Naive thymus-derived CD4-positive, alpha-beta T cell (primary cell): Measurements from ENCODE around the gene NPAP1. TPM values are rescaled to one million over a fixed set of nuclear protein-coding genes. Genes with fewer than 3 reads are reported as not detected.
"Not testable (repeated sequence)": the region's sequence is repeated elsewhere in the genome, so short reads cannot be mapped to it uniquely, and the experiment has no call there.

ENCODE experiments used
- ATAC-seq: fragments of 150-1000 bp; cut with Tn5 transposase; 2 replicates; pipeline ENCODE4 v1.10.0; 2021; ENCODE audit warnings: mild to moderate bottlenecking, moderate library complexity
- CTCF ChIA-PET: fragments of 350-600 bp; sonication (Branson Sonifier 250); formaldehyde crosslinking; loops from one replicate; lab custom pipeline; 2021; ENCODE audit warnings: antibody characterized with exemption; lab: Charles Lee
- POLR2A ChIA-PET: fragments of 350-600 bp; sonication (Branson Sonifier 250); formaldehyde crosslinking; loops from one replicate; lab custom pipeline; 2021; ENCODE audit warnings: antibody characterized with exemption, inconsistent platforms; lab: Charles Lee
- DNase-seq, 9 donors: peaks; one replicate each; pipeline versions ENCODE4 v3.0.0 to v3.0.0-alpha.2; 2020 to 2022; ENCODE audit warnings: mixed read lengths in 1 of 9
- H3K27ac ChIP-seq: one replicate; pipeline ENCODE4 v1.7.0; 2013; ENCODE audit warnings: mild to moderate bottlenecking, low read depth, low read length, moderate library complexity
- H3K27me3 ChIP-seq, 2 donors: one replicate each; pipeline ENCODE4 v1.7.0; 2013; ENCODE audit warnings: low read length in 2 of 2, mild to moderate bottlenecking in 2 of 2, moderate library complexity in 2 of 2; ENCODE audit not compliant: control insufficient read depth in 2 of 2, insufficient read depth in 2 of 2
- H3K36me3 ChIP-seq, 3 experiments: 1 replicate in 2 of 3; 2 replicates in 1 of 3; pipeline ENCODE4 v1.7.0; 2013; ENCODE audit warnings: low read length in 3 of 3, mild to moderate bottlenecking in 3 of 3, moderate library complexity in 1 of 3; ENCODE audit not compliant: insufficient read depth in 3 of 3, control insufficient read depth in 2 of 3
- H3K4me1 ChIP-seq, 2 donors: one replicate each; pipeline ENCODE4 v1.7.0; 2013; ENCODE audit warnings: low read length in 2 of 2, mild to moderate bottlenecking in 2 of 2, moderate library complexity in 1 of 2; ENCODE audit not compliant: control insufficient read depth in 2 of 2, insufficient read depth in 2 of 2
- H3K4me3 ChIP-seq: 2 replicates; pipeline ENCODE4 v1.7.0; 2013; ENCODE audit warnings: mild to moderate bottlenecking, low read length
- H3K9me3 ChIP-seq, 3 experiments: 1 replicate in 2 of 3; 2 replicates in 1 of 3; pipeline ENCODE4 v1.7.0; 2013; ENCODE audit warnings: low read length in 3 of 3; ENCODE audit not compliant: control insufficient read depth in 2 of 3
- H3K27ac Mint-ChIP-seq, 9 donors: one replicate each; pipeline ENCODE4 v1.8.0; 2020 to 2022; ENCODE audit warnings: mixed read lengths in 9 of 9, mild to moderate bottlenecking in 8 of 9, moderate library complexity in 5 of 9, inconsistent platforms in 2 of 9
- H3K27me3 Mint-ChIP-seq, 5 donors: one replicate each; pipeline ENCODE4 v1.8.0; 2021 to 2022; ENCODE audit warnings: mixed read lengths in 5 of 5, mild to moderate bottlenecking in 1 of 5
- H3K36me3 Mint-ChIP-seq, 5 donors: one replicate each; pipeline ENCODE4 v1.8.0; 2020 to 2022; ENCODE audit warnings: mixed read lengths in 5 of 5, mild to moderate bottlenecking in 3 of 5, inconsistent platforms in 1 of 5
- H3K4me1 Mint-ChIP-seq, 7 donors: one replicate each; pipeline ENCODE4 v1.8.0; 2020 to 2022; ENCODE audit warnings: mixed read lengths in 7 of 7, mild to moderate bottlenecking in 3 of 7, inconsistent platforms in 1 of 7
- H3K4me3 Mint-ChIP-seq, 10 donors: one replicate each; pipeline ENCODE4 v1.8.0; 2020 to 2022; ENCODE audit warnings: mild to moderate bottlenecking in 10 of 10, mixed read lengths in 10 of 10, moderate library complexity in 6 of 10, inconsistent platforms in 2 of 10
- H3K9me3 Mint-ChIP-seq, 11 donors: one replicate each; pipeline ENCODE4 v1.8.0; 2020 to 2022; ENCODE audit warnings: mixed read lengths in 11 of 11, mild to moderate bottlenecking in 4 of 11, inconsistent platforms in 1 of 11, moderate library complexity in 1 of 11
- intact Hi-C, 2 donors: fragments of 100-400 bp; cut with micrococcal nuclease; formaldehyde crosslinking; loops; one replicate each; pipeline ENCODE4 v1.15.1; 2023
- polyA plus RNA-seq, 2 donors: library from polyadenylated mRNA; unstranded; fragments of 300-500 nt; fragmentation: Illumina TruSeq; gene quantifications; one replicate each; pipeline ENCODE4 v1.2.3, GENCODE V29; 2021
- total RNA-seq, 6 experiments: library from RNA in 5 of 6; stranded (reverse) in 5 of 6; gene quantifications; 1 replicate in 5 of 6; 2 replicates in 1 of 6; pipeline ENCODE4 v1.2.3 and lab custom pipeline; 2021 to 2026

The NPAP1 gene
- total and polyA plus RNA-seq, 7 experiments from 2014 or later: not detected

GRCh38 chr15:24662991-24663390, 12.6 kb upstream of the NPAP1 start:
- intact Hi-C loops: no loop called here
- Mint-ChIP-seq H3K36me3 (peaks cover 0 to 4% (median 0%) of the 10 kb centered on the region in 5 donors), H3K27ac (no peak overlapping the region), H3K9me3 (peaks cover 0 to 39% (median 11%) of the 10 kb centered on the region in 11 donors), H3K4me1 (no peaks in the 10 kb centered on the region), H3K4me3 (no peak overlapping the region), H3K27me3 (no peaks in the 10 kb centered on the region)
- H3K4me1 ChIP-seq: no peaks in the 10 kb centered on the region
- ChIA-PET CTCF (no interaction called here), POLR2A (interaction anchor here (0.6 kb wide), 1 partner anchor 949 kb away, joined by 3 read pairs; no protein-coding TSS in a partner anchor)
- H3K36me3 ChIP-seq: no peaks in the 10 kb centered on the region
- ATAC-seq (no peak), DNase-seq (no peak)
- no peaks in the 10 kb centered on the region for H3K9me3 ChIP-seq
- no peak overlapping the region for H3K27ac ChIP-seq
- H3K4me3 ChIP-seq: no peak overlapping the region
- no peaks in the 10 kb centered on the region for H3K27me3 ChIP-seq

- POLR2A ChIA-PET: no interaction called here
- H3K27me3 Mint-ChIP-seq: peaks cover 0 to 9% (median 0%) of the 10 kb centered on the region in 5 donors
- H3K4me3 Mint-ChIP-seq: no peak overlapping the region
- no peak overlapping the region for H3K27ac Mint-ChIP-seq
- ATAC-seq (no peak), DNase-seq (no peak)
- Histone ChIP-seq H3K36me3 (no peaks in the 10 kb centered on the region), H3K4me3 (no peak overlapping the region), H3K9me3 (peaks cover 0 to 8% (median 0%) of the 10 kb centered on the region in 3 experiments), H3K4me1 (no peaks in the 10 kb centered on the region), H3K27me3 (no peaks in the 10 kb centered on the region), H3K27ac (no peak overlapping the region)
- intact Hi-C loops: no loop called here
- CTCF ChIA-PET: no interaction called here
- H3K9me3 Mint-ChIP-seq: peaks cover 0 to 25% (median 15%) of the 10 kb centered on the region in 11 donors
- no peaks in the 10 kb centered on the region for H3K4me1 Mint-ChIP-seq
- peaks cover 0 to 8% (median 0%) of the 10 kb centered on the region in 5 donors for H3K36me3 Mint-ChIP-seq
Observed at GRCh38 chr15:24676431-24676830, 856 bp downstream of the NPAP1 start.

GRCh38 chr15:24678485-24678884, 2.9 kb downstream of the NPAP1 start:
- Mint-ChIP-seq H3K4me1 (no peaks in the 10 kb centered on the region), H3K27ac (no peak overlapping the region), H3K27me3 (peaks cover 0 to 9% (median 0%) of the 10 kb centered on the region in 5 donors), H3K9me3 (peaks cover 0 to 24% (median 13%) of the 10 kb centered on the region in 11 donors), H3K4me3 (no peak overlapping the region), H3K36me3 (peaks cover 0 to 8% (median 0%) of the 10 kb centered on the region in 5 donors)
- CTCF ChIA-PET: no interaction called here
- Histone ChIP-seq H3K4me1 (no peaks in the 10 kb centered on the region), H3K4me3 (no peak overlapping the region), H3K27me3 (no peaks in the 10 kb centered on the region), H3K9me3 (peaks cover 0 to 8% (median 0%) of the 10 kb centered on the region in 3 experiments), H3K36me3 (no peaks in the 10 kb centered on the region), H3K27ac (no peak overlapping the region)
- POLR2A ChIA-PET: no interaction called here
- DNase-seq: no peak
- no peak for ATAC-seq
- intact Hi-C loops: no loop called here

- Mint-ChIP-seq H3K4me3 (no peak overlapping the region), H3K4me1 (no peaks in the 10 kb centered on the region), H3K27me3 (peaks cover 0 to 9% (median 0%) of the 10 kb centered on the region in 5 donors), H3K36me3 (peaks cover 0 to 6% (median 0%) of the 10 kb centered on the region in 5 donors), H3K27ac (no peak overlapping the region), H3K9me3 (peaks cover 6 to 40% (median 17%) of the 10 kb centered on the region in 11 donors)
- H3K9me3 ChIP-seq: peaks cover 0 to 8% (median 0%) of the 10 kb centered on the region in 3 experiments
- H3K4me3 ChIP-seq: no peak overlapping the region
- no peaks in the 10 kb centered on the region for H3K4me1 ChIP-seq
- ATAC-seq: no peak
- POLR2A ChIA-PET: no interaction called here
- no peak overlapping the region for H3K27ac ChIP-seq
- CTCF ChIA-PET: no interaction called here
- H3K36me3 ChIP-seq: no peaks in the 10 kb centered on the region
- no peak for DNase-seq
- intact Hi-C loops: no loop called here
- no peaks in the 10 kb centered on the region for H3K27me3 ChIP-seq
Observed at GRCh38 chr15:24682002-24682401, 6.4 kb downstream of the NPAP1 start.

- H3K27ac ChIP-seq, H3K4me1 Mint-ChIP-seq, ATAC-seq, H3K4me3 Mint-ChIP-seq, H3K36me3 Mint-ChIP-seq, H3K27ac Mint-ChIP-seq, H3K27me3 Mint-ChIP-seq, H3K36me3 ChIP-seq, POLR2A ChIA-PET, H3K4me3 ChIP-seq, intact Hi-C loops, DNase-seq, H3K27me3 ChIP-seq, H3K9me3 ChIP-seq, CTCF ChIA-PET, H3K4me1 ChIP-seq: not testable (repeated sequence)
- H3K9me3 Mint-ChIP-seq: peaks cover 0 to 35% (median 13%) of the 10 kb centered on the region in 11 donors
Observed at GRCh38 chr15:24682905-24683304, 7.3 kb downstream of the NPAP1 start.

- H3K27me3 ChIP-seq: no peaks in the 10 kb centered on the region
- peaks cover 0 to 29% (median 12%) of the 10 kb centered on the region in 11 donors for H3K9me3 Mint-ChIP-seq
- no peaks in the 10 kb centered on the region for H3K4me1 Mint-ChIP-seq
- no peak overlapping the region for H3K4me3 Mint-ChIP-seq
- H3K9me3 ChIP-seq: no peaks in the 10 kb centered on the region
- H3K27ac Mint-ChIP-seq: no peak overlapping the region
- no peaks in the 10 kb centered on the region for H3K36me3 ChIP-seq
- ChIA-PET POLR2A (no interaction called here), CTCF (no interaction called here)
- no peak for ATAC-seq
- no peak overlapping the region for H3K27ac ChIP-seq
- no peak for DNase-seq
- no peaks in the 10 kb centered on the region for H3K36me3 Mint-ChIP-seq
- intact Hi-C loops: no loop called here
- H3K4me3 ChIP-seq: no peak overlapping the region
- H3K4me1 ChIP-seq: no peaks in the 10 kb centered on the region
- H3K27me3 Mint-ChIP-seq: no peaks in the 10 kb centered on the region
Observed at GRCh38 chr15:24683736-24684135, 8.2 kb downstream of the NPAP1 start.

GRCh38 chr15:24684313-24684712, 8.7 kb downstream of the NPAP1 start:
- no peaks in the 10 kb centered on the region for H3K4me1 Mint-ChIP-seq
- intact Hi-C loops: no loop called here
- CTCF ChIA-PET: no interaction called here

More at GRCh38 chr15:24684313-24684712, 8.7 kb downstream of the NPAP1 start:
- ATAC-seq (no peak), DNase-seq (no peak)
- Mint-ChIP-seq H3K27ac (no peak overlapping the region), H3K27me3 (no peaks in the 10 kb centered on the region), H3K4me3 (no peak overlapping the region), H3K9me3 (peaks cover 0 to 29% (median 12%) of the 10 kb centered on the region in 11 donors), H3K36me3 (no peaks in the 10 kb centered on the region)
- Histone ChIP-seq H3K4me1 (no peaks in the 10 kb centered on the region), H3K27me3 (no peaks in the 10 kb centered on the region), H3K4me3 (no peak overlapping the region), H3K9me3 (no peaks in the 10 kb centered on the region), H3K27ac (no peak overlapping the region), H3K36me3 (no peaks in the 10 kb centered on the region)
- POLR2A ChIA-PET: no interaction called here
